HG03103 (cell line): ENCODE data around the gene RET.
A peak's percentile ranks its signal among the peaks of the same experiment; 100 is the strongest.

ENCODE experiments used
- ATAC-seq: cut with Tn5 transposase; IDR thresholded peaks from one replicate; pipeline ENCODE4 v1.9.1; 2021; ENCODE audit warnings: low read depth; ENCODE audit not compliant: unreplicated experiment

The RET gene

GRCh38 chr10:43160046-43160920, 83.4 kb downstream of the RET start:
- peak; percentile 44 for ATAC-seq

- peak; percentile 57 for ATAC-seq
These were observed 84.0 kb downstream of the RET start for GRCh38 chr10:43160921-43161255.

- ATAC-seq = no peak
These were observed 85.7 kb downstream of the RET start for GRCh38 chr10:43162604-43163003.

DNA sequence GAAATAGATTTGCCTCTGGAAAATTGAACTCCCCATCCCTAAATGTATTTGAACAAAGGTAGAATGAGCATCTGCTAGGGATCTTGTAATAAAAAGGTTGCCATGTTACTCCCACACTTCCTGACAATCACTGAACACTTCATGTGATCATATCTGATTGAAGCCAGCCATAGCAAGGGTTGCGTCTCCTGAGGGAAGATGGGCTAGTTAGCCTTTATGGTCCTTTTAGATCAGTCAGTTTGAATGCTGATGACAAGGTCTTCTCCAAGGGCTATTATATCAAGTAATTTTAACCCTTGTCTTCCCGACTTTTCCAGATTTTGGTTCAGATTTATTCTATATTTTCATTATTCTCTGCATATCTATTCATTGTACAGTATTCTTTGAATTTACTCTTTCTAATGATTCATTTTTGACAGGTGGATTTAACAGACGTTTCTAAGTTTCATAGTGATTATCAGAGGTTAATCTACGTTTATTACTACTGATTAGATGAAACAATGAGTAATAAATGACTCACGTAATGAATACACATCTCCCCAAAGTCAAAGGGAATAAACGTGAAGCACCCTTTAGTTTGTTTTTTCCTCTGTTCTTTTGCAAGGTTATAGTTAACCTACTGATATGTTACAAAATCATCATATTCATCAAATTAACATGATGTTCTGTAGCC, 89.5 kb downstream of the RET start:
- ATAC-seq = no peak

GRCh38 chr10:43166880-43167497, 90.1 kb downstream of the RET start:
- ATAC-seq = no peak

GRCh38 chr10:43167498-43167889, 90.6 kb downstream of the RET start:
- no peak for ATAC-seq

- no peak for ATAC-seq
These were observed 93.6 kb downstream of the RET start for GRCh38 chr10:43170491-43170890.

DNA sequence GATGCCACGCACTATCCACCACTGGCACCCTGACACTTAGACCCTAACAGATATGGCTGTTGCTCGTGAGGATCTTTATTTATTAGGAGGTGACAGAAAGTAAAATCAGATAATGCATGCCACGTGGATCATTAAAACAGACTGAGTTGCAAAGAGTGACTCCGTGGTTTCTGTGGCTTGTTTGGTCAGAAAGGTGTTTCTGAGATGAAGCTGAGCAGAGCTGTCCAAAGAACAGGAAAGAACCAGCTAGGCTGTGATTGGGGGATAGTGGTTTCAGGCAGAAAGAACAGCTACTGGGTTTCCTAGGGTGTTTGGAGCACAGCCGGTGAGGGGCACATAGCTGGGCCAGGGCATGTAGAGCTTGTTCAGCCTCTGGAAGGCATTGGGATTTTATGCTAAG, 95.8 kb downstream of the RET start:
- ATAC-seq = no peak

DNA sequence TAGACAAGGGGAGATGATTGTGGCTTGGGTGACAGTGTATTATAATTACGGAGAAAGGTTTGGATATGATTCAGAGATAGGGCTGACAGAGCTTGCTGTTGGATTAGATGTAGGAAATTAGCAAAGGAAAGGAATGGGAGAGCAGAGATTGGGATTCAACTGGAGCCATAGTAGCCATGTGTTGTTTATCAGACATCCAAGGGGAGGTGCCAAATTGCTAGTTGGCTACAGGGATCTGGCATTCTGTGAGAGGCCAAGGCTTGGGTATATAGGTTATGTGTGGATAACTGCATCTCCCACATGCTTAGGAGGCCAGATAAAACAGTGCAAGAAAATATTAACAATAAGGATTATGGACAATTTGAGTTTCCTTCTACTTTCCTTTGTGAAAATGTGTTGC, 96.3 kb downstream of the RET start:
- no peak for ATAC-seq

DNA sequence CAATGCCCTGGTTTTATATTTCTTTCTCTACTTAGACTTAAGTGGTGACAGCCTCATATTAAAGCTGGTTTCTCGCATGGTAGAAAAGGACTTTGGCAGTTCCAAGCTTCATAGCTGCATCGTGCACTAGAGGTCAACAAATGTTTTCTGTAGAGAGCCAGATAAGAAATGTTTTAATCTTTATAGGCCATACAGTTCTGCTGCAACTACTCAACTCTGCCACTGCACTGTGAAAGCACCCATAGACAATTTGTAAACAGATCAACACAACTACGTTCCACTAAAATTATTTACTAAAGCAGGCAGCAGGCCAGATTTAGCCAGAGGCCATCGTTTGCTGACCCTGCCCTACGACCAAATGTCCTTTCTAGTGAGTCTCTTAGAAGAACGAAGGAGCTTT, 98.1 kb downstream of the RET start:
- no peak for ATAC-seq

GRCh38 chr10:43176271-43176670, 99.4 kb downstream of the RET start:
- no peak for ATAC-seq

- ATAC-seq = no peak
These were observed 100.7 kb downstream of the RET start for GRCh38 chr10:43177595-43177994.
